DND-41 (cell line): Measurements from ENCODE around the gene OVOL2.

ENCODE experiments used
- CTCF ChIP-seq: IDR thresholded peaks from 2 replicates; pipeline ENCODE4 v1.5.1; 2012; ENCODE audit warnings: borderline replicate concordance, low read length, moderate library complexity, mild to moderate bottlenecking; ENCODE audit not compliant: poor library complexity, severe bottlenecking; ENCODE audit errors: extremely low read depth
- EZH2 ChIP-seq: IDR thresholded peaks from 3 replicates; pipeline ENCODE4 v1.6.1; 2012; ENCODE audit warnings: borderline replicate concordance, low read depth, mild to moderate bottlenecking, moderate library complexity, low read length, inconsistent platforms; ENCODE audit not compliant: severe bottlenecking

GRCh38 chr20:18059603-18060002 lies 1.9 kb upstream of the OVOL2 start:
- no peak for TF ChIP-seq CTCF
- no peak for TF ChIP-seq EZH2
